Measurements from ENCODE around the gene OIP5. TPM values are rescaled to one million over a fixed set of nuclear protein-coding genes. Genes with fewer than 3 reads are reported as not detected.

The OIP5 gene
- total and polyA plus RNA-seq, 2 of the 4 experiments (the other 2 are of a cell fraction): 4.1 to 5.5 TPM

- POLR2A ChIA-PET (ENCODE audit: unreplicated experiment): no interaction called here
- 96% methylated on average over 4 of the region's 9 CpGs; no CpG with 5 or more reads in 1 of the 2 experiments for WGBS, 2 experiments (ENCODE audit: extremely low coverage in 2 of 2, insufficient read length in 1 of 2)
- no peak overlapping the region for H2BK5ac ChIP-seq (ENCODE audit: low read depth, low read length, poor library complexity, severe bottlenecking)
Observed at GRCh38 chr15:41291065-41291631, 41.2 kb downstream of the OIP5 start.

More at GRCh38 chr15:41291065-41291631, 41.2 kb downstream of the OIP5 start:
- peaks cover 26% of the 10 kb centered on the region for H3K36me3 ChIP-seq (ENCODE audit: control insufficient read depth, insufficient read depth, low read length)
- no peak overlapping the region for H3K4me3 ChIP-seq (ENCODE audit: insufficient read depth, low read depth, low read length)
- TF ChIP-seq POLR2A (IDR thresholded peaks at IDR 0.05; ENCODE audit: low read depth, low read length) (no peak), MAFK (IDR thresholded peaks at IDR 0.05; ENCODE audit: low read depth, low read length) (no peak), MXI1 (IDR thresholded peaks at IDR 0.05; ENCODE audit: borderline replicate concordance, low read depth, low read length) (no peak), ELK1 (IDR thresholded peaks at IDR 0.05; ENCODE audit: borderline replicate concordance, low read depth, low read length) (no peak), CEBPB (IDR thresholded peaks at IDR 0.05; ENCODE audit: low read depth, low read length) (no peak), RCOR1 (IDR thresholded peaks at IDR 0.05; ENCODE audit: insufficient replicate concordance, low read length) (no peak), NFE2L2 (IDR thresholded peaks at IDR 0.05; ENCODE audit: low read depth, low read length) (no peak), RAD21 (IDR thresholded peaks at IDR 0.05; ENCODE audit: low read length) (no peak), CTCF (conservative IDR thresholded peaks at IDR 0.05; ENCODE audit: low read depth, low read length) (no peak), FOS (IDR thresholded peaks at IDR 0.05; ENCODE audit: low read depth, low read length) (no peak), USF2 (IDR thresholded peaks at IDR 0.05; ENCODE audit: low read depth, low read length) (no peak)
- CTCF ChIA-PET: no interaction called here
- H3K27me3 ChIP-seq (ENCODE audit: control insufficient read depth, insufficient read depth, low read length): no peaks in the 10 kb centered on the region
- no peak overlapping the region for H3K18ac ChIP-seq (ENCODE audit: low read depth, low read length)
- dilution Hi-C loops (cut with HindIII; ENCODE audit: low sequenced_read_pairs, unreplicated experiment) (no loop called here), intact Hi-C loops (cut with micrococcal nuclease) (no loop called here), in situ Hi-C loops (cut with MboI; ENCODE audit: low sequenced_read_pairs) (no loop called here)
- H3K4ac ChIP-seq (ENCODE audit: low read depth, low read length): no peak overlapping the region
- no peak overlapping the region for H2AK5ac ChIP-seq (ENCODE audit: low read depth, low read length)
- no peak overlapping the region for H3K27ac ChIP-seq (ENCODE audit: insufficient read depth, low read length)
- peaks cover 18 to 60% of the 10 kb centered on the region in 2 experiments for H3K79me1 ChIP-seq (ENCODE audit: low read depth in 1 of 2, low read length in 2 of 2)
- no peak overlapping the region for H4K8ac ChIP-seq (ENCODE audit: low read depth in 2 of 2, low read length in 2 of 2)
- peaks cover 3% of the 10 kb centered on the region; the same call in 1 of the 2 replicates for H4K20me1 ChIP-seq (ENCODE audit: insufficient read depth, low read length)
- H3K9ac ChIP-seq (ENCODE audit: low read depth, low read length): no peak overlapping the region
- no peak overlapping the region for H2AFZ ChIP-seq (replicated peaks; ENCODE audit: low read length, poor library complexity)
- H4K5ac ChIP-seq (ENCODE audit: low read depth, low read length): no peak overlapping the region
- no peak overlapping the region for H3K56ac ChIP-seq (ENCODE audit: extremely low read depth, insufficient read depth, low read length)
- H3K9me3 ChIP-seq (ENCODE audit: control insufficient read depth, insufficient read depth, low read length): no peaks in the 10 kb centered on the region
- no peak overlapping the region for H4K91ac ChIP-seq (ENCODE audit: insufficient read depth, low read depth, low read length)
- no peak overlapping the region for H2AK9ac ChIP-seq (replicated peaks; ENCODE audit: low read depth, low read length, poor library complexity)
- H2BK20ac ChIP-seq (ENCODE audit: low read depth, low read length): no peak overlapping the region
- no peak overlapping the region for H2BK120ac ChIP-seq (ENCODE audit: low read depth, low read length)
- no peak overlapping the region for H2BK15ac ChIP-seq (ENCODE audit: low read depth, low read length)
- ATAC-seq (ENCODE audit: low read depth) (no peak), DNase-seq (no peak)
- no TSS peak for BruUV-seq (replicated peaks)
- H3K4me2 ChIP-seq (ENCODE audit: low read depth, low read length): no peak overlapping the region
- H3K23ac ChIP-seq (ENCODE audit: low read depth, low read length): no peak overlapping the region
- no peaks in the 10 kb centered on the region for H3K4me1 ChIP-seq (ENCODE audit: control insufficient read depth, insufficient read depth, low read length)
- H3K14ac ChIP-seq (replicated peaks; ENCODE audit: low read depth, low read length): no peak overlapping the region
- H3K9me1 ChIP-seq (ENCODE audit: insufficient read depth, low read length): peaks cover 2% of the 10 kb centered on the region; the same call in 1 of the 2 replicates
